ENCODE measurements around the gene RAB14. TPM values are rescaled to one million over a fixed set of nuclear protein-coding genes. Genes with fewer than 3 reads are reported as not detected.
"Not testable (repeated sequence)": the region's sequence is repeated elsewhere in the genome, so short reads cannot be mapped to it uniquely, and the experiment has no call there.

Gene RAB14
- total RNA-seq, 1 experiment from 2014 or later: 39.5 TPM

DNA sequence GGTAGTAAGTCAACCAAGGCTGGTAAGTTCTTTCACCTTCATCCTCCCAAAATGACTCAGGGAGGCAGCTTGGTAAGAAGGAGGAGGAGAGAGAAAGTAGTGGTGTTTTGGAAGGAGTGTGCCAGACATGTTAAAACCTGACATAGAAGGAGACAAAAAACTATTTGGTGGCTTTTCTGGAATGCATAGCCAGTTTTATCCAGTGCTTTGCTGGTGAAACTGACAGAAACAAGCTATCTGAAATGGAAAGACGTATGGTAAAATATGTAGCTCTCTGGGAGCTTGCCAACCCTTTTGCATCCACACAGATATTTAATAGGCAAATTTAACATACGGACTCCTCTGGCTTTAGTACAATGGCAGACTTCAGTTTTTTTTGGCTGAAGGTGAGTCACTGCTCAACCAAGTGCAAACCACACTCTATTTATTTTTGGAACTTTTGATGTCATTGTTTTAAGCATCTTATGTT, 45.4 kb downstream of the RAB14 start:
- peak; percentile 79 for DNase-seq (ENCODE audit: low spot score)

DNA sequence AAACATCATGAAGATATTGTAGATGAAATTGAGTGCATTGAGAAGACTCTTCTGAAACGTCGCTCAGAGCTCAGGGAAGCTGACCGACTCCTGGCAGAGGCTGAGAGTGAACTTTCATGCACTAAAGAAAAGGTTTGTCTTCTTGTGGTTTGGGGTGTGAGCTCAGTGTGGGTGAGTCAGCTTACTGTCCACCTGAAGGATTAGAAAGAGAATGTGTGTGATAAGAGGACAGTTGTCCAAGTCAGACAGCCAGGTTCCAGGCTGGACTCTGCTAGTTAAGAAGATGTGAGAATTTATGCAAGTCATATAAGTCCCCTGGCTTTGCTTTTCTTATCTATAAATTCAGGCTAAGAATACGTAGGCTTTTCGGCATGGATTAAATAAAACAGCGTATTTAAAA, 46.9 kb downstream of the RAB14 start:
- peak; percentile 91 for DNase-seq (ENCODE audit: low spot score)

DNA sequence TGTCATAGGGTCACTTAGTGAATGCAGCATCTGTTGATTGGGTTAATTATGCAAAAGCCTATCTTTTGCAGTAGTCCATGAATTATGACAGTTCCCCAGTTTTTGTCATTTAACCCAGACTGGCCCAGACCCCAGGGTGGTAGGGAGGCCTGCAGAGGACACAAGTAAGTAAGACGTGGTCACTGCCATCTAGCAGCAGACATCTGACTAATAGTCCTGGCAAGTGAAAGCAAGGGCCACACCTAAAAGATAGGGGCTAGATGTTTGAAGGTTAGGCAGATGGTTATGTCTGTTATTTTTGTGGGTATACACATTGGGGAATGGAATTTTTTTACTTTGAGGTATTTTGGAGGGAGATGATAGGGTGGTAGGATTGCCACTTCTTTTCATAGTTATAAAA, 48.0 kb downstream of the RAB14 start:
- peak; percentile 64 for DNase-seq (ENCODE audit: low spot score)

- DNase-seq (ENCODE audit: low spot score): no peak
Measured at GRCh38 chr9:121150188-121150587, 51.5 kb downstream of the RAB14 start.

- no peak for DNase-seq (ENCODE audit: low spot score)
Measured at GRCh38 chr9:121144482-121144881, 57.2 kb downstream of the RAB14 start.

DNA sequence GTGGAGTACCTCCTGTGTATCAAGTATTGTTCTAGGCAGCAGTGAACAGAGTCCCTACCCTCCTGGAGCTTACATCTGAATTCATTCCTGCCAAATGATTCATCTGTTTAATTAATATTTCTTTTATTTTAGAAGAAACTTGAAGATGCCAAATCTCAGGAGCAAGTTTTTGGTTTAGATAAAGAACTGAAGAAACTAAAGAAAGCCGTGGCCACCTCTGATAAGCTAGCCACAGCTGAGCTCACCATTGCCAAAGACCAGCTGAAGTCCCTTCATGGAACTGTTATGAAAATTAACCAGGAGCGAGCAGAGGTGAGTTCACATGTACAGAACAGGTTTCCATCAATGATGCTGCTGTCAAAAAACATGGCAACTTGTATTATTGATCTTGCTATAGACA, 57.9 kb downstream of the RAB14 start:
- DNase-seq (ENCODE audit: low spot score): no peak

DNA sequence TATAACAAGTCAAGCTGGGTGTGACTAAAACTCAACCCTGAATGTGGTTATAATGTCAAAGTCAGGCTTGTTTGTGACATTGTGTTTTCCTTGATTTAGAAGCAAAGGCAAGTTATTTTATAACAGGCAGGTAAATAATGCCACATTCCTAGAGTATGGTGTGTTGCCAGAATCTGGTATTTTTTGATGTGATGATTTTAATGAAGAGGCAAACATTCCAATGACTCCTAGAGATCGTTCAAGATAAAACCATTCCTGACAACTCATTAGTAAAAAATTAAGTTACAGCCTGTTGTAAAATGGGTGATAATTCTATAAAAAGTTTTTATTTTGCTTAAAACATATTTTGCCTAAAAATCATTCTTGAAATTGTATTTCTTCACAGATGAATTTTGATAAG, 60.0 kb downstream of the RAB14 start:
- DNase-seq (ENCODE audit: low spot score): peak; percentile 33

DNA sequence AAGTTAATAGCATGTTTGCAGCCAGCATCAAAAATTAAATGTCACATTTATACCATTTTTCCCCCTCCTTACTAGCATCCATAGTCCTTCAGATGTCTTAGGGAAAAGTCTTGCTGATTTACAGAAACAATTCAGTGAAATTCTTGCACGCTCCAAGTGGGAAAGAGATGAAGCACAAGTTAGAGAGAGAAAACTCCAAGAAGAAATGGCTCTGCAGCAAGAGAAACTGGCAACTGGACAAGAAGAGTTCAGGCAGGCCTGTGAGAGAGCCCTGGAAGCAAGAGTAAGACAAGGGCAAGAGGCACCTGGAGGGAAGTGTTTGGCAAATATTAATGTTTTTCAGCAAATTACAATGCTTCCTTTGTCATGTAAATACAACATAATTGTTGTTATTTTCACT, 60.4 kb downstream of the RAB14 start:
- DNase-seq (ENCODE audit: low spot score): no peak

GRCh38 chr9:121140162-121140561, 61.5 kb downstream of the RAB14 start:
- no peak for DNase-seq (ENCODE audit: low spot score)

DNA sequence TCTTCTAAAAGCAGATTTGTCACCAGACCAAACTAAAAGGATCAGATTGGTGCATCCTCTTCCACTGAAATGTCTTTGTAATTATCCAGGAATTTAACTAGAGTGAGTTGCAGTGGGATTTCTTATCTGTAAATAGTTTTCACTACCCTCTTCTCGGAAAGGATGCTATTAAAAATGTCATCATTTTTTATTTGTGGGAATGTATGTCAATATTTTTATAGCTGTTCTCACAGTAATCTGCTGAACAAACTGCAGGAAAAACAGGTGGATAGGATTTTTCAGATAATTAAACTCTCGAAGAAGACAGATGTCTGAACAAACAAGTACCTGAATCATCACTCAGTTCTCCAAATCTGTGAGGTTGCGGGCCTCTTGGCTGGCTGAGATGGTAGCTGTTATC, 62.7 kb downstream of the RAB14 start:
- peak; percentile 83 for DNase-seq (ENCODE audit: low spot score)

DNA sequence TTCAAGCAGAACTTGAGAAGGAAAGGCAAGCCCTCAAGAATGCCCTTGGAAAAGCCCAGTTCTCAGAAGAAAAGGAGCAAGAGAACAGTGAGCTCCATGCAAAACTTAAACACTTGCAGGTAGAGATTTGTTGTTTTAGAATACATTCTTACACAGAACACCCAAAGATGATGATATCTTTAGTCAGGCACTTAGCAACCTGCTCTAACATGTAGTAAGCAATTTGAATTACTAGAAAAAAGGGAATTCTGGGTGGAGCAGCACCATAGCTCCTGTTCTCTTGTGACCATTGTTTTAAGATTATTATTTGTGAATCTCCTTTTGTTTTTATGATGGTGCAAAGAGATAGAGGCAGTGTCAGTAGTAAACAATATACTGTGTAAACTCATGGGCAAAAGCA, 63.1 kb downstream of the RAB14 start:
- no peak for DNase-seq (ENCODE audit: low spot score)

- DNase-seq (ENCODE audit: low spot score): no peak
Measured at GRCh38 chr9:121135642-121136041, 66.0 kb downstream of the RAB14 start.

DNA sequence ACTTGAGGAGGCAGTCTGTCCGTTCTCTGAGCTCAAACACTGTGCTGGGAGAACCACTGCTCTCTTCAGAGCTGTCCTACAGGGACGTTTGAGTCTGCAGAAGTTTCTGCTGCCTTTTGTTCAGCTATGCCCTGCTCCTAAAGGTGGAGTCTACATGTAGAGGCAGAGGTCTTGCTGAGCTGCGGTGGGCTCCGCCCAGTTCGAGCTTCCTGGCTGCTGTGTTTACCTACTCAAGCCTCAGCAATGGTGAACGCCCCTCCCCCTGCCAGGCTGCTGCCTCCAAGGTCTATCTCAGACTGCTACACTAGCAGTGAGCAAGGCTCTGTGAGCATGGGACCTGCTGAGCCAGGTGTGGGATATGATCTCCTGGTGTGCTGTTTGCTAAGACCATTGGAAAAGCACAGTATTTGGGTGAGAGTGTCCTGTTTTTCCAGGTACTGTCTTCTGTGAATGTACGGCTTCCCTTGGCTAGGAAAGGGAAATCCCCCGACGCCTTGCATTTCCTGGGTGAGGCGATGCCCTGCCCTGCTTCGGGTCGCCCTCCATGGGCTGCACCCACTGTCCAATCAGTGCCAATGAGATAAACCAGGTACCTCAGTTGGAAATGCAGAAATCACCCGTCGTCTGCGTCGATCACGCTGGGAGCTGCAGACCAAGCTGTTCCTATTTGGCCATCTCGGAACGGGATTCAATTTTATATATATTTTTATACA, 68.4 kb downstream of the RAB14 start:
- DNase-seq (ENCODE audit: low spot score): no peak

DNA sequence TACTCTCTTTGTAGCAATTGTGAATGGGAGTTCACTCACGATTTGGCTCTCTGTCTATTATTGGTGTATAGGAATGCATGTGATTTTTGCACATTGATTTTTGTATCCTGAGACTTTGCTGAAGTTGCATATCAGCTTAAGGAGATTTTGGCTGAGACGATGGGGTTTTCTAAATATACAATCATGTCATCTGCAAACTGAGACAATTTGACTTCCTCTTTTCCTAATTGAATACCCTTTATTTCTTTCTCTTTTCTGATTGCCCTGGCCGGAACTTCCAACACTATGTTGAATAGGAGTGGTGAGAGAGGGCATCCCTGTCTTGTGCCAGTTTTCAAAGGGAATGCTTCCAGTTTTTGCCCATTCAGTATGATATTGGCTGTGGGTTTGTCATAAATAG, 72.3 kb downstream of the RAB14 start:
- DNase-seq (ENCODE audit: low spot score): not testable (repeated sequence)

Other genes with a start within 250 kb of the RAB14 start
- 6.3 and 11.5 TPM in 2 replicates for gene C5, start 151.6 kb downstream of the RAB14 start, total RNA-seq (2014; rRNA removed; shearing (Covaris generic))
- 31.3 and 31.7 TPM in 2 replicates for gene CNTRL, start 126.9 kb downstream of the RAB14 start, total RNA-seq (2014; rRNA removed; shearing (Covaris generic))
- 162 and 164 TPM in 2 replicates for gene GSN, start 66.3 kb upstream of the RAB14 start, total RNA-seq (2014; rRNA removed; shearing (Covaris generic))
- gene STOM, start 168.4 kb upstream of the RAB14 start, total RNA-seq (2014; rRNA removed; shearing (Covaris generic)): 110 and 157 TPM in 2 replicates

Data from A172 (cell line).